Ascending aorta (tissue), 2 donors: Measurements from ENCODE around the gene CMTM2. TPM values are rescaled to one million over a fixed set of nuclear protein-coding genes. Genes with fewer than 3 reads are reported as not detected.
"Not testable (repeated sequence)": the region's sequence is repeated elsewhere in the genome, so short reads cannot be mapped to it uniquely, and the experiment has no call there.

Experiments used
- DNase-seq, 2 donors: peaks; one replicate each; pipeline ENCODE4 v3.0.0-alpha.2; 2019; ENCODE audit warnings: low spot score in 2 of 2
- H3K27ac ChIP-seq, 2 donors: fragments of 200-600 bp; sonication (generic); one replicate each; pipeline ENCODE4 v1.5.1; 2016 to 2017; ENCODE audit warnings: mild to moderate bottlenecking in 1 of 2
- H3K27me3 ChIP-seq: fragments of 200-600 bp; sonication (generic); one replicate; pipeline ENCODE4 v1.5.1; 2017
- H3K36me3 ChIP-seq, 2 donors: fragments of 200-600 bp; sonication (generic); one replicate each; pipeline ENCODE4 v1.5.1; 2016
- H3K4me1 ChIP-seq, 2 donors: fragments of 200-600 bp; sonication (generic); one replicate each; pipeline ENCODE4 v1.5.1; 2016 to 2017; ENCODE audit warnings: mild to moderate bottlenecking in 1 of 2
- H3K4me3 ChIP-seq, 2 donors: fragments of 200-600 bp; sonication (generic); one replicate each; pipeline ENCODE4 v1.5.1; 2016 to 2017; ENCODE audit warnings: mild to moderate bottlenecking in 1 of 2
- H3K9me3 ChIP-seq, 2 donors: fragments of 200-600 bp; sonication (generic); one replicate each; pipeline ENCODE4 v1.5.1; 2016
- intact Hi-C: fragments of 100-400 bp; cut with DNase I; formaldehyde crosslinking; loops from one replicate; pipeline ENCODE4 v1.15.1; 2023
- total RNA-seq: library from RNA; depleted of rRNA; stranded (reverse); fragments of >200 nt; gene quantifications from one replicate; pipeline ENCODE4 v1.1.0, GENCODE V29; 2016
- TF ChIP-seq, protein P1 (sequence below), 3 experiments: fragments of 200-600 bp in 2 of 3; fragments of 450-650 bp in 1 of 3; sonication (generic) in 2 of 3; IDR thresholded peaks; one replicate each; pipeline ENCODE4 v1.5.1; 2016 to 2019; ENCODE audit warnings: antibody characterized with exemption in 3 of 3, mild to moderate bottlenecking in 1 of 3, moderate library complexity in 1 of 3

The CMTM2 gene
- total RNA-seq, 1 donor from 2014 or later: not detected

DNA sequence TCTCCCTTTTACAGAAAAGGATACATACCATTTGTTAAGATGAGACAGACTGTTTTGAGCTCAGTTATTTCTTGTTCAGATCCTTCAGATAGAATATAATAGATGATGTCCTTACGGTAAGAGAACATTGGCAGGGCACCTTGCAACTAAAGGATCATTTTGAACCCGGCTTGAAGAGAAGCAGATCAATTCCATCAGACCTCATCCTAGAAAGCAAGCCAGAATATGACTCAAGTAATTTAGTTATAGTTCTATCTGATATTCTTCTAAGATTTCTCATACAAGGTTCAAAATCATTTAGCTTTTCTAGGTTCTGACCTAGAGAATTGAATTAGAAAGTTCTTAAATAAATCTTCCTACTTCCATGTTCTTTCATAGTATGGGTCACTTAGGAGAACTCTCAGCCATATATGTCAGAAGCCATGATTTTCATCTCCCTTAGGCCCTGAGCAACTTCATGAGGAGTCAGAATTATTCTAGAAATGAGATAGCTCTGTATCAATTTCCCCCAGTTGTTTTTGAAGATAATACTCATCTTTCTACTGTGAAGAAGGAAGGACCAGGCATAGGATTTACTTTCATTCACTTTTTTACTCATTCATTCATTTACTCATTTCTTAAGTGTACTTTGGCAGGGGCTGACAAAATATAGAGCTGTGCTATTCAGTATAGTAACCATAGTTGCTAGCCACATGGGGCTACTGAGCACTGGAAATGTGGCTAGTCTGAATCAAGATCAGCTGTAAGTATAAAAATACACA lies 15.5 kb upstream of the CMTM2 start:
- H3K27ac ChIP-seq: no peak overlapping the region
- H3K27me3 ChIP-seq: no peaks in the 10 kb centered on the region
- H3K4me1 ChIP-seq: no peaks in the 10 kb centered on the region
- TF ChIP-seq, protein P1, sequence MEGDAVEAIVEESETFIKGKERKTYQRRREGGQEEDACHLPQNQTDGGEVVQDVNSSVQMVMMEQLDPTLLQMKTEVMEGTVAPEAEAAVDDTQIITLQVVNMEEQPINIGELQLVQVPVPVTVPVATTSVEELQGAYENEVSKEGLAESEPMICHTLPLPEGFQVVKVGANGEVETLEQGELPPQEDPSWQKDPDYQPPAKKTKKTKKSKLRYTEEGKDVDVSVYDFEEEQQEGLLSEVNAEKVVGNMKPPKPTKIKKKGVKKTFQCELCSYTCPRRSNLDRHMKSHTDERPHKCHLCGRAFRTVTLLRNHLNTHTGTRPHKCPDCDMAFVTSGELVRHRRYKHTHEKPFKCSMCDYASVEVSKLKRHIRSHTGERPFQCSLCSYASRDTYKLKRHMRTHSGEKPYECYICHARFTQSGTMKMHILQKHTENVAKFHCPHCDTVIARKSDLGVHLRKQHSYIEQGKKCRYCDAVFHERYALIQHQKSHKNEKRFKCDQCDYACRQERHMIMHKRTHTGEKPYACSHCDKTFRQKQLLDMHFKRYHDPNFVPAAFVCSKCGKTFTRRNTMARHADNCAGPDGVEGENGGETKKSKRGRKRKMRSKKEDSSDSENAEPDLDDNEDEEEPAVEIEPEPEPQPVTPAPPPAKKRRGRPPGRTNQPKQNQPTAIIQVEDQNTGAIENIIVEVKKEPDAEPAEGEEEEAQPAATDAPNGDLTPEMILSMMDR (IDR thresholded peaks at IDR 0.05): no peak
- H3K36me3 ChIP-seq: peaks cover 4 to 31% of the 10 kb centered on the region in 2 donors
- no peaks in the 10 kb centered on the region for H3K9me3 ChIP-seq
- H3K4me3 ChIP-seq: no peak overlapping the region
- no peak for DNase-seq
- intact Hi-C loops: no loop called here

DNA sequence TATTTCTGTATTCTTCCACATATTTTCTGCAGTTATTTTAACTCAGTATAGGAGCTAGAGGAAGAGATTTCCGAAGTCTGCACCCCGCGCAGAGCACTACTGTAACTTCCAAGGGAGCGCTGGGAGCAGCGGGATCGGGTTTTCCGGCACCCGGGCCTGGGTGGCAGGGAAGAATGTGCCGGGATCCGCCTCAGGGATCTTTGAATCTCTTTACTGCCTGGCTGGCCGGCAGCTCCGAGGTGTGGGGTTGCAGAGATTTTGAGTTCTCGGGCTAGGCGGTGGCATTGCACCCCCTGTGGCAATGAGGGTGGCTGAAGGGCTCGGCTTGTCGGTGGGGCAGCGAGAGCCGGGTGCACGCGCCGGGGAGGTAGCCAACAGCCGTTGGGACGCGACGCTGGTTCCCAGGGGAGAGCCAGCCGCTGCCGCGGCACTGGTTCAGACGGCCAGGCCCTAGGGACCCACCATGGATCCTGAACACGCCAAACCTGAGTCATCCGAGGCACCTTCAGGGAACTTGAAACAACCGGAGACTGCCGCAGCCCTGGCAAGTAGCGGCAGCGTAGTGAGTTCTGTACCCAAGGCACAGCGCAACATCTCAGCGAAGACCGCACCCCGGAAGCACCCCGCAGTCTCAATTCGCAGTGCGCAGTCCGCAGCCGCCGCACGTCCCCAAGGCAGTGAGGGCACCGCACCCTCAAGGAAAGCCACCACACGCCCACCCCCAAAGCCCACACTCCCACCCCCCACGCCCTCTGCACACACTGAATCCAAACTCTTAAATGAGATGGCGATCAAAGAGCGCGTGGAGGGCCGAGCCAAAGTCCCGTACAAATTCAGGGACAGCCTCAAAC lies 13.0 kb upstream of the CMTM2 start, which contains the start of gene CMTM1:
Gene CMTM1 (plus strand): TSS at position 389 of the 851 bp plus-strand sequence. CDS start 75 bp downstream, at position 464.
- TF ChIP-seq, protein P1 (IDR thresholded peaks at IDR 0.05): no peak
- H3K4me3 ChIP-seq: no peak within 1 kb of the TSS
- no peaks in the 10 kb centered on the region for H3K4me1 ChIP-seq
- intact Hi-C loops: no loop called here
- no peaks in the 10 kb centered on the region for H3K27me3 ChIP-seq
- H3K9me3 ChIP-seq: no peaks in the 10 kb centered on the region
- H3K36me3 ChIP-seq: peaks cover 0 to 22% of the 10 kb centered on the region in 2 donors
- no peak for DNase-seq
- no peak within 1 kb of the TSS for H3K27ac ChIP-seq

DNA sequence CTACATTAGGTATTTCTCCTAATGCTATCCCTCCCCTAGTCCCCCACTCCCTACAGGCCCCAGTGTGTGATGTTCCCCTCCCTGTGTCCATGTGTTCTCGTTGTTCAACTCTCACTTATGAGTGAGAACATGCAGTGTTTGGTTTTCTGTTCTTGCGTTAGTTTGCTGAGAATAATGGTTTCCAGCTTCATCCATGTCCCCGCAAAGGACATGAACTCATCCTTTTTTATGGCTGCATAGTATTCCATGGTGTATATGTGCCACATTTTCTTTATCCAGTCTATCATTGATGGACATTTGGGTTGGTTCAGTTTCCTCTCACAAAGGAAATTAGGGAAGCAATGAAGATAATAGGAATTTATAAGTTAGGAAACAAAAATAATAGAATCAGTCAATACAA lies 12.0 kb upstream of the CMTM2 start:
- peaks cover 0 to 22% of the 10 kb centered on the region in 2 donors for H3K36me3 ChIP-seq
- intact Hi-C loops, DNase-seq, H3K27ac ChIP-seq, H3K4me1 ChIP-seq, H3K27me3 ChIP-seq, H3K9me3 ChIP-seq, H3K4me3 ChIP-seq: not testable (repeated sequence)

DNA sequence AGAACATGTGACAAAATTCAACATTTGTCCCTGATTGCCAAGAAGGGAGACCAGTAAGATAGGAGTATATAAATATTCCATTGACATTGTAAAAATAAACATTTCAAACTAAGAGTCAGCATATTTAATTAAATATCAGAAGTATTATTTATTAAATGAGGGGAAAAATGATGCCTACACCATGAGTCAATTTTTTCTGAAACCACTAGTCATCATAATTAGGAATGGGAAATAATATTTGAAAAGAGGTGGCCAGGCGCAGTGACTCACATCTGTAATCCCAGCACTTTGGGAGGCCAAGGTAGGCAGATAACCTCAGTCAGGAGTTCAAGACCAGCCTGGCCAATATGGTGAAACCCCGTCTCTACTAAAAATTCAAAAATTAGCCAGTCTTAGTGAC lies 10.9 kb upstream of the CMTM2 start:
- H3K27me3 ChIP-seq: no peaks in the 10 kb centered on the region
- intact Hi-C loops: no loop called here
- no peak overlapping the region for H3K27ac ChIP-seq
- TF ChIP-seq, protein P1 (IDR thresholded peaks at IDR 0.05): no peak
- no peak for DNase-seq
- H3K4me3 ChIP-seq: no peak overlapping the region
- peaks cover 0 to 18% of the 10 kb centered on the region in 2 donors for H3K36me3 ChIP-seq
- H3K9me3 ChIP-seq: no peaks in the 10 kb centered on the region
- no peaks in the 10 kb centered on the region for H3K4me1 ChIP-seq

DNA sequence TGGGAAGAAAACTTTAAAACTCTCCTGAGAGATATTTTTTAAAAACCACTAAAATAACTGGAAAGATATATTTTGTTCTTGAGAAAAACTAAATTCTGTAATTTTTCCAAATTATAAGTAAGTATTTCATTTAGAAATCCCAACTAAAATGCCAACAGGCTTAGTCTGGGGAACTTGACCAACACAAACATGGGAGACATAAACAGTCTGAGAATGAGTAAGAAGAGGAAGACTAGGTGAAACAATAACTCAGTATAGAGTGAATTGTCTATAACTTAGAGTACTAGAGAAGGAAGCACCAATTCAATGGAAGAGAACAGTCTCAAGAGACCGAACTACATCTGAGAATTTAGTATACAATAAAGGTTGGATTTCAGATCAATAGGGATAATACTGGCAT lies 10.1 kb upstream of the CMTM2 start:
- no peak for DNase-seq
- H3K4me1 ChIP-seq: no peaks in the 10 kb centered on the region
- no peak overlapping the region for H3K27ac ChIP-seq
- intact Hi-C loops: no loop called here
- no peak overlapping the region for H3K4me3 ChIP-seq
- TF ChIP-seq, protein P1 (IDR thresholded peaks at IDR 0.05): no peak
- no peaks in the 10 kb centered on the region for H3K27me3 ChIP-seq
- H3K9me3 ChIP-seq: no peaks in the 10 kb centered on the region
- peaks cover 0 to 18% of the 10 kb centered on the region in 2 donors for H3K36me3 ChIP-seq
